DMS114 treated with DMSO at 0.1 percent for 48 hours (cell line): ENCODE results near the gene DSCAM.

ENCODE experiments used
- DNase-seq: peaks from one replicate; lab custom pipeline; 2025; ENCODE audit not compliant: unreplicated experiment; lab: John Stamatoyannopoulos, UW

Gene DSCAM

GRCh38 chr21:40556442-40556968 lies 290.5 kb downstream of the DSCAM start:
- DNase-seq, result no peak

GRCh38 chr21:40555021-40555528 lies 291.9 kb downstream of the DSCAM start:
- DNase-seq, result no peak

GRCh38 chr21:40553781-40554180 lies 293.2 kb downstream of the DSCAM start:
- no peak for DNase-seq

- no peak for DNase-seq
Observed at GRCh38 chr21:40547906-40548513, 298.9 kb downstream of the DSCAM start.

- DNase-seq, result no peak
Observed at GRCh38 chr21:40546647-40547046, 300.3 kb downstream of the DSCAM start.

- DNase-seq, result no peak
Observed at GRCh38 chr21:40540216-40540615, 306.7 kb downstream of the DSCAM start.

- DNase-seq, result no peak
Observed at GRCh38 chr21:40534886-40535285, 312.1 kb downstream of the DSCAM start.

GRCh38 chr21:40531431-40532110 lies 315.4 kb downstream of the DSCAM start:
- DNase-seq, result no peak

GRCh38 chr21:40531016-40531415 lies 315.9 kb downstream of the DSCAM start:
- DNase-seq, result no peak

GRCh38 chr21:40517646-40518045 lies 329.3 kb downstream of the DSCAM start:
- DNase-seq, result no peak

- no peak for DNase-seq
Observed at GRCh38 chr21:40516335-40516734, 330.6 kb downstream of the DSCAM start.

GRCh38 chr21:40512590-40512989 lies 334.4 kb downstream of the DSCAM start:
- DNase-seq, result no peak

GRCh38 chr21:40507978-40508377 lies 339.0 kb downstream of the DSCAM start:
- no peak for DNase-seq

- no peak for DNase-seq
Observed at GRCh38 chr21:40505681-40506080, 341.3 kb downstream of the DSCAM start.

- no peak for DNase-seq
Observed at GRCh38 chr21:40505244-40505643, 341.7 kb downstream of the DSCAM start.

GRCh38 chr21:40504825-40505224 lies 342.1 kb downstream of the DSCAM start:
- no peak for DNase-seq

GRCh38 chr21:40496116-40496515 lies 350.8 kb downstream of the DSCAM start:
- DNase-seq, result no peak

- no peak for DNase-seq
Observed at GRCh38 chr21:40490408-40490807, 356.6 kb downstream of the DSCAM start.

GRCh38 chr21:40489001-40489400 lies 358.0 kb downstream of the DSCAM start:
- no peak for DNase-seq

- DNase-seq, result no peak
Observed at GRCh38 chr21:40481764-40482163, 365.2 kb downstream of the DSCAM start.

- no peak for DNase-seq
Observed at GRCh38 chr21:40474513-40474912, 372.4 kb downstream of the DSCAM start.

GRCh38 chr21:40472013-40472412 lies 374.9 kb downstream of the DSCAM start:
- no peak for DNase-seq
